Uterus (tissue), 4 donors: ENCODE results near the gene DOK6. TPM values are rescaled to one million over a fixed set of nuclear protein-coding genes. Genes with fewer than 3 reads are reported as not detected.

Experiments used
- DNase-seq, 2 donors: peaks; one replicate each; pipeline ENCODE4 v3.0.0-alpha.2; 2019 to 2020
- H3K27ac ChIP-seq, 2 donors: fragments of 200-600 bp; sonication (generic); 1 replicate in 1 of 2; 2 replicates in 1 of 2; pipeline ENCODE4 v1.5.1; 2016 to 2018
- H3K27me3 ChIP-seq, 2 donors: fragments of 200-600 bp; sonication (generic); one replicate each; pipeline ENCODE4 v1.5.1; 2018 to 2019; ENCODE audit warnings: control low read depth in 1 of 2
- H3K36me3 ChIP-seq, 2 donors: fragments of 200-600 bp; sonication (generic); one replicate each; pipeline ENCODE4 v1.5.1; 2019; ENCODE audit warnings: control low read depth in 1 of 2
- H3K4me1 ChIP-seq, 2 donors: fragments of 200-600 bp; sonication (generic); one replicate each; pipeline ENCODE4 v1.5.1; 2018 to 2019; ENCODE audit warnings: control low read depth in 1 of 2
- H3K4me3 ChIP-seq, 2 donors: fragments of 200-600 bp; sonication (generic); 1 replicate in 1 of 2; 2 replicates in 1 of 2; pipeline ENCODE4 v1.5.1; 2018 to 2019; ENCODE audit warnings: mild to moderate bottlenecking in 1 of 2
- H3K9me3 ChIP-seq, 2 donors: fragments of 200-600 bp; sonication (generic); one replicate each; pipeline ENCODE4 v1.5.1; 2019; ENCODE audit warnings: control low read depth in 1 of 2
- CTCF ChIP-seq, 4 experiments: fragments of 200-600 bp in 2 of 4; fragments of 450-650 bp in 2 of 4; sonication (generic) in 2 of 4; IDR thresholded peaks; one replicate each; pipeline ENCODE4 v1.5.1; 2016 to 2019; ENCODE audit warnings: antibody characterized with exemption in 4 of 4, mild to moderate bottlenecking in 2 of 4, moderate library complexity in 1 of 4
- POLR2A ChIP-seq, 2 donors: fragments of 450-650 bp; IDR thresholded peaks; one replicate each; pipeline ENCODE4 v1.6.1; 2016; ENCODE audit warnings: antibody characterized with exemption in 2 of 2, mild to moderate bottlenecking in 1 of 2, moderate library complexity in 1 of 2
- intact Hi-C: fragments of 100-400 bp; cut with DNase I; formaldehyde crosslinking; loops from one replicate; pipeline ENCODE4 v1.15.1; 2023; ENCODE audit warnings: low total_unique reads
- total RNA-seq, 4 donors: library from RNA; depleted of rRNA in 3 of 4; stranded (reverse); fragments of >200 nt in 3 of 4; gene quantifications; one replicate each; pipeline versions ENCODE4 v1.1.0 to v1.2.4, GENCODE V29; 2014 to 2023
- donor health status: DM: yes; HTN: yes; CAD: no.

Gene DOK6
- total RNA-seq, 4 donors from 2014 or later: 0.26 to 9.5 (median 1.4) TPM

GRCh38 chr18:69774831-69775230 is 374.1 kb downstream of the DOK6 start:
- DNase-seq: no peak
- Histone ChIP-seq H3K4me1 (no peaks in the 10 kb centered on the region), H3K27ac (no peak overlapping the region), H3K4me3 (no peak overlapping the region), H3K9me3 (no peaks in the 10 kb centered on the region), H3K36me3 (no peaks in the 10 kb centered on the region), H3K27me3 (no peaks in the 10 kb centered on the region)
- TF ChIP-seq CTCF (IDR thresholded peaks at IDR 0.05) (no peak), POLR2A (IDR thresholded peaks at IDR 0.05) (no peak)
- intact Hi-C loops: no loop called here

GRCh38 chr18:69777248-69777647 is 376.6 kb downstream of the DOK6 start:
- Histone ChIP-seq H3K9me3 (no peaks in the 10 kb centered on the region), H3K27me3 (no peaks in the 10 kb centered on the region), H3K4me1 (no peaks in the 10 kb centered on the region), H3K4me3 (no peak overlapping the region), H3K36me3 (no peaks in the 10 kb centered on the region), H3K27ac (no peak overlapping the region)
- no peak for TF ChIP-seq CTCF (IDR thresholded peaks at IDR 0.05)
- TF ChIP-seq POLR2A (IDR thresholded peaks at IDR 0.05): no peak
- no peak for DNase-seq
- intact Hi-C loops: no loop called here

- DNase-seq: no peak
- intact Hi-C loops: no loop called here
- Histone ChIP-seq H3K36me3 (no peaks in the 10 kb centered on the region), H3K27me3 (no peaks in the 10 kb centered on the region), H3K4me1 (no peaks in the 10 kb centered on the region), H3K27ac (no peak overlapping the region), H3K9me3 (no peaks in the 10 kb centered on the region), H3K4me3 (no peak overlapping the region)
- TF ChIP-seq CTCF (IDR thresholded peaks at IDR 0.05) (no peak), POLR2A (IDR thresholded peaks at IDR 0.05) (no peak)
Observed at GRCh38 chr18:69778680-69779079, 378.0 kb downstream of the DOK6 start.

- Histone ChIP-seq H3K9me3 (no peaks in the 10 kb centered on the region), H3K36me3 (no peaks in the 10 kb centered on the region), H3K27ac (no peak overlapping the region), H3K4me1 (no peaks in the 10 kb centered on the region), H3K27me3 (no peaks in the 10 kb centered on the region), H3K4me3 (no peak overlapping the region)
- no peak for TF ChIP-seq CTCF (IDR thresholded peaks at IDR 0.05)
- no peak for TF ChIP-seq POLR2A (IDR thresholded peaks at IDR 0.05)
- DNase-seq: no peak
- intact Hi-C loops: no loop called here
Observed at GRCh38 chr18:69780851-69781250, 380.2 kb downstream of the DOK6 start.

- Histone ChIP-seq H3K9me3 (no peaks in the 10 kb centered on the region), H3K4me1 (no peaks in the 10 kb centered on the region), H3K27me3 (no peaks in the 10 kb centered on the region), H3K27ac (no peak overlapping the region), H3K4me3 (no peak overlapping the region), H3K36me3 (no peaks in the 10 kb centered on the region)
- DNase-seq: no peak
- intact Hi-C loops: no loop called here
- TF ChIP-seq CTCF (IDR thresholded peaks at IDR 0.05) (no peak), POLR2A (IDR thresholded peaks at IDR 0.05) (no peak)
Observed at GRCh38 chr18:69784815-69785214, 384.1 kb downstream of the DOK6 start.
